Measurements from ENCODE around the gene AGPAT3. TPM values are rescaled to one million over a fixed set of nuclear protein-coding genes. Genes with fewer than 3 reads are reported as not detected.

Gene AGPAT3
- total and polyA plus RNA-seq, 10 of the 15 experiments (the other 5 are each of a cell fraction or from before 2014, with no cell fraction given) = 1.2 to 110 (median 30.8) TPM

DNA sequence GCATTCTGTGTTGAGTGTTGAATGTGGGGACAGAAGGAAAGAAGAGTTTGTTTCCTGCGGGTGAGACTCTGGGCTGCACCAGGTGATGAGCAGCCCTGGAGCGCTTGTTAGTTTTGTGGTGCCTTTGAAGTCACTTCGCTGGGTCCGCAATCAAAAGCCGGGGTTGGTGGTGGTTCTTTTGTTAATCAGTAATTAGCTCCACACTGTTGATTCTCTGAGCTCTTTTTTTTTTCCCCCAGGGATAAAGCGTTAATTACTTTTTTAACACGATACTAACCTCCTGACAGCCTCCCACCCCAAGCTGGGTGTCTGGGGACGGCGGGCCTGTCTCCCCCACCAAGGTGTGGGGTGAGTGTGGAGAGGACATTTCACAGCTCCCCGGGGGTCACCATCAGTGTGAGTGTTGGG is 56.6 kb downstream of the AGPAT3 start (continued):
- TF ChIP-seq ZBTB4 (CRISPR knock-in tag; IDR thresholded peaks at IDR 0.05) = no peak
- peak; percentile 89 for TF ChIP-seq ZNF384 (IDR thresholded peaks at IDR 0.05; ENCODE audit: borderline replicate concordance, low read depth, low read length)
- TF ChIP-seq, protein P1, sequence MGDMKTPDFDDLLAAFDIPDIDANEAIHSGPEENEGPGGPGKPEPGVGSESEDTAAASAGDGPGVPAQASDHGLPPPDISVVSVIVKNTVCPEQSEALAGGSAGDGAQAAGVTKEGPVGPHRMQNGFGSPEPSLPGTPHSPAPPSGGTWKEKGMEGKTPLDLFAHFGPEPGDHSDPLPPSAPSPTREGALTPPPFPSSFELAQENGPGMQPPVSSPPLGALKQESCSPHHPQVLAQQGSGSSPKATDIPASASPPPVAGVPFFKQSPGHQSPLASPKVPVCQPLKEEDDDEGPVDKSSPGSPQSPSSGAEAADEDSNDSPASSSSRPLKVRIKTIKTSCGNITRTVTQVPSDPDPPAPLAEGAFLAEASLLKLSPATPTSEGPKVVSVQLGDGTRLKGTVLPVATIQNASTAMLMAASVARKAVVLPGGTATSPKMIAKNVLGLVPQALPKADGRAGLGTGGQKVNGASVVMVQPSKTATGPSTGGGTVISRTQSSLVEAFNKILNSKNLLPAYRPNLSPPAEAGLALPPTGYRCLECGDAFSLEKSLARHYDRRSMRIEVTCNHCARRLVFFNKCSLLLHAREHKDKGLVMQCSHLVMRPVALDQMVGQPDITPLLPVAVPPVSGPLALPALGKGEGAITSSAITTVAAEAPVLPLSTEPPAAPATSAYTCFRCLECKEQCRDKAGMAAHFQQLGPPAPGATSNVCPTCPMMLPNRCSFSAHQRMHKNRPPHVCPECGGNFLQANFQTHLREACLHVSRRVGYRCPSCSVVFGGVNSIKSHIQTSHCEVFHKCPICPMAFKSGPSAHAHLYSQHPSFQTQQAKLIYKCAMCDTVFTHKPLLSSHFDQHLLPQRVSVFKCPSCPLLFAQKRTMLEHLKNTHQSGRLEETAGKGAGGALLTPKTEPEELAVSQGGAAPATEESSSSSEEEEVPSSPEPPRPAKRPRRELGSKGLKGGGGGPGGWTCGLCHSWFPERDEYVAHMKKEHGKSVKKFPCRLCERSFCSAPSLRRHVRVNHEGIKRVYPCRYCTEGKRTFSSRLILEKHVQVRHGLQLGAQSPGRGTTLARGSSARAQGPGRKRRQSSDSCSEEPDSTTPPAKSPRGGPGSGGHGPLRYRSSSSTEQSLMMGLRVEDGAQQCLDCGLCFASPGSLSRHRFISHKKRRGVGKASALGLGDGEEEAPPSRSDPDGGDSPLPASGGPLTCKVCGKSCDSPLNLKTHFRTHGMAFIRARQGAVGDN (IDR thresholded peaks at IDR 0.05) = no peak
- no peak for TF ChIP-seq ZNF207 (IDR thresholded peaks at IDR 0.05; ENCODE audit: borderline replicate concordance)
- TF ChIP-seq CEBPB (IDR thresholded peaks at IDR 0.05; ENCODE audit: borderline replicate concordance in 1 of 2, low read depth in 2 of 2, low read length in 2 of 2) = no peak
